ENCODE measurements around the gene ANAPC2. TPM values are rescaled to one million over a fixed set of nuclear protein-coding genes. Genes with fewer than 3 reads are reported as not detected.

ANAPC2 gene
- total RNA-seq, 4 donors from 2014 or later = 14.0 to 34.1 (median 25.1) TPM

- H3K36me3 ChIP-seq = no peaks in the 10 kb centered on the region
- peaks cover 0 to 48% (median 0%) of the 10 kb centered on the region in 4 donors for H3K27me3 ChIP-seq
- intact Hi-C loops (cut with DNase I) = no loop called here
- TF ChIP-seq CTCF (IDR thresholded peaks at IDR 0.05) (no peak), POLR2A (IDR thresholded peaks at IDR 0.05) (no peak)
- no peaks in the 10 kb centered on the region for H3K4me1 ChIP-seq
- 73 to 77% methylated on average over 4 of the region's 5 CpGs for WGBS, 2 donors
- H3K4me3 ChIP-seq = no peak overlapping the region
- no peak for DNase-seq
- H3K9me3 ChIP-seq = peaks cover 0 to 8% (median 0%) of the 10 kb centered on the region in 3 donors
- H3K27ac ChIP-seq = no peak overlapping the region
These were observed 39.0 kb downstream of the ANAPC2 start for GRCh38 chr9:137149363-137149762.

GRCh38 chr9:137148661-137149060 is 39.7 kb downstream of the ANAPC2 start:
- H3K27me3 ChIP-seq = peaks cover 0 to 55% (median 0%) of the 10 kb centered on the region in 4 donors
- intact Hi-C loops (cut with DNase I) = no loop called here
- H3K27ac ChIP-seq = no peak overlapping the region
- peaks cover 0 to 8% (median 0%) of the 10 kb centered on the region in 3 donors for H3K9me3 ChIP-seq
- no peaks in the 10 kb centered on the region for H3K4me1 ChIP-seq
- WGBS, 2 donors = 76 to 84% methylated on average over 7 to 12 of the region's 19 CpGs
- no peak for DNase-seq
- no peak overlapping the region for H3K4me3 ChIP-seq
- TF ChIP-seq CTCF (IDR thresholded peaks at IDR 0.05) = no peak
- no peak for TF ChIP-seq POLR2A (IDR thresholded peaks at IDR 0.05)
- H3K36me3 ChIP-seq = no peaks in the 10 kb centered on the region

- no peak for DNase-seq
- no peak for TF ChIP-seq CTCF (IDR thresholded peaks at IDR 0.05)
- no peak for TF ChIP-seq POLR2A (IDR thresholded peaks at IDR 0.05)
- intact Hi-C loops (cut with DNase I) = no loop called here
- Histone ChIP-seq H3K9me3 (peaks cover 0 to 8% (median 0%) of the 10 kb centered on the region in 3 donors), H3K4me1 (no peaks in the 10 kb centered on the region), H3K27me3 (peaks cover 0 to 59% (median 0%) of the 10 kb centered on the region in 4 donors), H3K36me3 (no peaks in the 10 kb centered on the region), H3K27ac (no peak overlapping the region), H3K4me3 (no peak overlapping the region)
- WGBS, 2 donors = 52% methylated on average over 4 of the region's 27 CpGs; no CpG with 5 or more reads in 1 of the 2 donors
These were observed 40.1 kb downstream of the ANAPC2 start for GRCh38 chr9:137148242-137148641.

GRCh38 chr9:137147793-137148160 is 40.6 kb downstream of the ANAPC2 start:
- Histone ChIP-seq H3K27ac (no peak overlapping the region), H3K4me3 (no peak overlapping the region), H3K9me3 (peaks cover 0 to 8% (median 0%) of the 10 kb centered on the region in 3 donors), H3K4me1 (no peaks in the 10 kb centered on the region), H3K27me3 (peaks cover 0 to 64% (median 0%) of the 10 kb centered on the region in 4 donors), H3K36me3 (no peaks in the 10 kb centered on the region)
- 29% methylated on average over 15 of the region's 24 CpGs; no CpG with 5 or more reads in 1 of the 2 donors for WGBS, 2 donors
- no peak for TF ChIP-seq POLR2A (IDR thresholded peaks at IDR 0.05)
- DNase-seq = no peak
- intact Hi-C loops (cut with DNase I) = no loop called here

GRCh38 chr9:137147091-137147792 is 41.1 kb downstream of the ANAPC2 start:
- intact Hi-C loops (cut with DNase I) = no loop called here
- Histone ChIP-seq H3K27me3 (peaks cover 0 to 69% (median 0%) of the 10 kb centered on the region in 4 donors), H3K4me1 (no peaks in the 10 kb centered on the region), H3K36me3 (no peaks in the 10 kb centered on the region), H3K27ac (no peak overlapping the region), H3K9me3 (peaks cover 0 to 8% (median 0%) of the 10 kb centered on the region in 3 donors), H3K4me3 (no peak overlapping the region)
- 76 to 81% methylated on average over 3 to 17 of the region's 26 CpGs for WGBS, 2 donors
- TF ChIP-seq CTCF (IDR thresholded peaks at IDR 0.05) = no peak
- no peak for TF ChIP-seq POLR2A (IDR thresholded peaks at IDR 0.05)
- no peak for DNase-seq

Data from esophagus squamous epithelium (tissue), 5 donors.